ENCODE data around the gene ONECUT2. TPM values are rescaled to one million over a fixed set of nuclear protein-coding genes. Genes with fewer than 3 reads are reported as not detected.

Gene ONECUT2
- total RNA-seq, 2 experiments from 2014 or later, result 0.02 TPM; not detected in 1

GRCh38 chr18:57425096-57425495 lies 10.1 kb upstream of the ONECUT2 start:
- intact Hi-C loops (cut with micrococcal nuclease), result no loop called here
- Mint-ChIP-seq H3K4me1 (ENCODE audit: low read depth) (peaks cover 12% of the 10 kb centered on the region), H3K36me3 (peaks cover 11% of the 10 kb centered on the region), H3K4me3 (no peak overlapping the region), H3K27me3 (peaks cover 40% of the 10 kb centered on the region), H3K9me3 (peaks cover 16% of the 10 kb centered on the region), H3K27ac (no peak overlapping the region)
- ChIA-PET CTCF (no interaction called here), POLR2A (no interaction called here)
- no peak for DNase-seq

GRCh38 chr18:57426187-57426586 lies 9.0 kb upstream of the ONECUT2 start:
- DNase-seq, result no peak
- Mint-ChIP-seq H3K9me3 (peaks cover 13% of the 10 kb centered on the region), H3K27me3 (peaks cover 46% of the 10 kb centered on the region), H3K4me1 (ENCODE audit: low read depth) (peaks cover 14% of the 10 kb centered on the region), H3K27ac (no peak overlapping the region), H3K36me3 (peaks cover 11% of the 10 kb centered on the region), H3K4me3 (no peak overlapping the region)
- CTCF ChIA-PET, result interaction anchor here (0.9 kb wide), 1 partner anchor 13 kb away, joined by 3 read pairs; no protein-coding TSS in a partner anchor
- POLR2A ChIA-PET, result no interaction called here
- intact Hi-C loops (cut with micrococcal nuclease), result no loop called here

- H3K27me3 Mint-ChIP-seq, result peaks cover 54% of the 10 kb centered on the region
- ChIA-PET POLR2A (no interaction called here), CTCF (no interaction called here)
- peaks cover 20% of the 10 kb centered on the region for H3K36me3 Mint-ChIP-seq
- intact Hi-C loops (cut with micrococcal nuclease), result no loop called here
- peaks cover 14% of the 10 kb centered on the region for H3K4me1 Mint-ChIP-seq (ENCODE audit: low read depth)
- H3K4me3 Mint-ChIP-seq, result no peak overlapping the region
- no peak overlapping the region for H3K27ac Mint-ChIP-seq
- DNase-seq, result no peak
- peaks cover 10% of the 10 kb centered on the region for H3K9me3 Mint-ChIP-seq
These were observed 7.6 kb upstream of the ONECUT2 start for GRCh38 chr18:57427429-57428201.

GRCh38 chr18:57428221-57429150 lies 6.7 kb upstream of the ONECUT2 start:
- Mint-ChIP-seq H3K4me3 (no peak overlapping the region), H3K27ac (no peak overlapping the region), H3K27me3 (peaks cover 58% of the 10 kb centered on the region), H3K9me3 (peaks cover 10% of the 10 kb centered on the region), H3K4me1 (ENCODE audit: low read depth) (peaks cover 14% of the 10 kb centered on the region), H3K36me3 (peaks cover 20% of the 10 kb centered on the region)
- CTCF ChIA-PET, result interaction anchor here (1.2 kb wide), 1 partner anchor 10 kb away, joined by 4 read pairs; no protein-coding TSS in a partner anchor
- intact Hi-C loops (cut with micrococcal nuclease), result loop anchor here (1.0 kb wide), 1 partner anchor 10 kb away; no protein-coding TSS in a partner anchor
- no peak for DNase-seq
- POLR2A ChIA-PET, result no interaction called here

GRCh38 chr18:57429167-57430078 lies 5.8 kb upstream of the ONECUT2 start:
- H3K4me1 Mint-ChIP-seq (ENCODE audit: low read depth), result peaks cover 20% of the 10 kb centered on the region
- peaks cover 20% of the 10 kb centered on the region for H3K36me3 Mint-ChIP-seq
- H3K4me3 Mint-ChIP-seq, result peak overlapping the region; percentile 26
- DNase-seq, result peak; percentile 13
- POLR2A ChIA-PET, result no interaction called here
- intact Hi-C loops (cut with micrococcal nuclease), result loop anchor here (1.0 to 10.0 kb wide), 2 partner anchors 9 to 1845 kb away; partner anchors contain the start of gene RAX
- no peak overlapping the region for H3K27ac Mint-ChIP-seq
- H3K9me3 Mint-ChIP-seq, result peaks cover 10% of the 10 kb centered on the region
- CTCF ChIA-PET, result interaction anchor here (0.7 to 1.2 kb wide), 3 partner anchors 9 to 12 kb away, joined by 3 to 4 read pairs (median 3); no protein-coding TSS in a partner anchor
- H3K27me3 Mint-ChIP-seq, result peaks cover 66% of the 10 kb centered on the region

GRCh38 chr18:57430079-57431001 lies 4.8 kb upstream of the ONECUT2 start:
- Mint-ChIP-seq H3K27ac (no peak overlapping the region), H3K36me3 (peaks cover 20% of the 10 kb centered on the region), H3K4me3 (no peak overlapping the region), H3K9me3 (peaks cover 10% of the 10 kb centered on the region), H3K27me3 (peaks cover 64% of the 10 kb centered on the region), H3K4me1 (ENCODE audit: low read depth) (peaks cover 22% of the 10 kb centered on the region)
- ChIA-PET POLR2A (no interaction called here), CTCF (interaction anchor here (0.7 to 0.9 kb wide), 2 partner anchors 8 to 11 kb away, joined by 3 read pairs; no protein-coding TSS in a partner anchor)
- DNase-seq, result no peak
- intact Hi-C loops (cut with micrococcal nuclease), result loop anchor here (10.0 kb wide), 1 partner anchor 1844 kb away; the partner anchor contains the start of gene RAX

GRCh38 chr18:57431002-57431382 lies 4.2 kb upstream of the ONECUT2 start:
- peaks cover 62% of the 10 kb centered on the region for H3K27me3 Mint-ChIP-seq
- H3K4me3 Mint-ChIP-seq, result no peak overlapping the region
- peaks cover 10% of the 10 kb centered on the region for H3K9me3 Mint-ChIP-seq
- peaks cover 21% of the 10 kb centered on the region for H3K36me3 Mint-ChIP-seq
- H3K4me1 Mint-ChIP-seq (ENCODE audit: low read depth), result peaks cover 23% of the 10 kb centered on the region
- no peak for DNase-seq
- no peak overlapping the region for H3K27ac Mint-ChIP-seq
- ChIA-PET POLR2A (no interaction called here), CTCF (no interaction called here)
- intact Hi-C loops (cut with micrococcal nuclease), result loop anchor here (10.0 kb wide), 1 partner anchor 1844 kb away; the partner anchor contains the start of gene RAX

GRCh38 chr18:57431467-57432080 lies 3.6 kb upstream of the ONECUT2 start:
- H3K36me3 Mint-ChIP-seq, result peaks cover 22% of the 10 kb centered on the region
- no peak overlapping the region for H3K27ac Mint-ChIP-seq
- peaks cover 7% of the 10 kb centered on the region for H3K9me3 Mint-ChIP-seq
- intact Hi-C loops (cut with micrococcal nuclease), result loop anchor here (10.0 kb wide), 1 partner anchor 1843 kb away; the partner anchor contains the start of gene RAX
- CTCF ChIA-PET, result no interaction called here
- H3K27me3 Mint-ChIP-seq, result peaks cover 68% of the 10 kb centered on the region
- peaks cover 29% of the 10 kb centered on the region for H3K4me1 Mint-ChIP-seq (ENCODE audit: low read depth)
- DNase-seq, result no peak
- no peak overlapping the region for H3K4me3 Mint-ChIP-seq
- POLR2A ChIA-PET, result no interaction called here

GRCh38 chr18:57432140-57432539 lies 3.0 kb upstream of the ONECUT2 start:
- H3K27me3 Mint-ChIP-seq, result peaks cover 69% of the 10 kb centered on the region
- H3K4me1 Mint-ChIP-seq (ENCODE audit: low read depth), result peaks cover 35% of the 10 kb centered on the region
- peaks cover 7% of the 10 kb centered on the region for H3K9me3 Mint-ChIP-seq
- no peak for DNase-seq
- ChIA-PET POLR2A (no interaction called here), CTCF (no interaction called here)
- intact Hi-C loops (cut with micrococcal nuclease), result loop anchor here (10.0 kb wide), 1 partner anchor 1843 kb away; the partner anchor contains the start of gene RAX
- no peak overlapping the region for H3K4me3 Mint-ChIP-seq
- peaks cover 25% of the 10 kb centered on the region for H3K36me3 Mint-ChIP-seq
- H3K27ac Mint-ChIP-seq, result no peak overlapping the region

GRCh38 chr18:57432751-57433400 lies 2.3 kb upstream of the ONECUT2 start:
- ChIA-PET POLR2A (no interaction called here), CTCF (no interaction called here)
- Mint-ChIP-seq H3K4me1 (ENCODE audit: low read depth) (peaks cover 41% of the 10 kb centered on the region), H3K27me3 (peaks cover 74% of the 10 kb centered on the region), H3K4me3 (no peak overlapping the region), H3K36me3 (peaks cover 28% of the 10 kb centered on the region), H3K9me3 (peaks cover 6% of the 10 kb centered on the region), H3K27ac (no peak overlapping the region)
- intact Hi-C loops (cut with micrococcal nuclease), result loop anchor here (10.0 kb wide), 1 partner anchor 1842 kb away; the partner anchor contains the start of gene RAX
- DNase-seq, result no peak
